Astrocyte of the spinal cord (primary cell): Measurements from ENCODE around the gene APOB.

Source experiments
- DNase-seq: peaks from one replicate; pipeline ENCODE4 v3.0.0; 2011; ENCODE audit warnings: low read depth, low spot score
- H3K4me3 ChIP-seq: 2 replicates; pipeline ENCODE4 v1.5.1; 2011; ENCODE audit warnings: low read depth, mild to moderate bottlenecking, low read length, moderate library complexity
- CTCF ChIP-seq: IDR thresholded peaks from 2 replicates; pipeline ENCODE4 v1.5.1; 2012; ENCODE audit warnings: low read depth, mild to moderate bottlenecking, low read length, inconsistent platforms
- in situ Hi-C: cut with HindIII; loops from 2 replicates; pipeline ENCODE4 v1.10.0; 2017; ENCODE audit warnings: low sequenced_read_pairs

The APOB gene

GRCh38 chr2:20972792-20973565 lies 70.9 kb downstream of the APOB start:
- DNase-seq, result no peak
- in situ Hi-C loops, result no loop called here
- H3K4me3 ChIP-seq, result no peak overlapping the region
- TF ChIP-seq CTCF, result no peak

- in situ Hi-C loops, result no loop called here
- no peak for DNase-seq
- no peak overlapping the region for H3K4me3 ChIP-seq
- TF ChIP-seq CTCF, result no peak
Observed at GRCh38 chr2:20972110-20972509, 71.8 kb downstream of the APOB start.

GRCh38 chr2:20970068-20970467 lies 73.8 kb downstream of the APOB start:
- DNase-seq, result no peak
- TF ChIP-seq CTCF, result no peak
- H3K4me3 ChIP-seq, result no peak overlapping the region
- in situ Hi-C loops, result no loop called here

GRCh38 chr2:20966061-20966595 lies 77.7 kb downstream of the APOB start:
- DNase-seq, result no peak
- TF ChIP-seq CTCF, result no peak

GRCh38 chr2:20965221-20965620 lies 78.7 kb downstream of the APOB start:
- no peak for TF ChIP-seq CTCF
- in situ Hi-C loops, result no loop called here
- DNase-seq, result no peak
- H3K4me3 ChIP-seq, result no peak overlapping the region

More at GRCh38 chr2:20966061-20966595, 77.7 kb downstream of the APOB start:
- in situ Hi-C loops, result no loop called here
- no peak overlapping the region for H3K4me3 ChIP-seq

- no peak overlapping the region for H3K4me3 ChIP-seq
- TF ChIP-seq CTCF, result no peak
- in situ Hi-C loops, result no loop called here
- DNase-seq, result no peak
Observed at GRCh38 chr2:20963867-20964266, 80.0 kb downstream of the APOB start.
